KOPT-K1 (cell line): Measurements from ENCODE around the gene TOR4A.

Experiments used
- H3K27ac ChIP-seq: fragments of 200-600 bp; sonication (generic); 2 replicates; pipeline ENCODE4 v1.5.1; 2016; ENCODE audit warnings: antibody characterized with exemption, mild to moderate bottlenecking, low read depth, low read length; ENCODE audit not compliant: poor library complexity, severe bottlenecking
- H3K36me3 ChIP-seq: fragments of 200-600 bp; sonication (generic); 2 replicates; pipeline ENCODE4 v1.5.1; 2017; ENCODE audit warnings: antibody characterized with exemption, mild to moderate bottlenecking, low read length, moderate library complexity; ENCODE audit not compliant: insufficient read depth
- H3K9me3 ChIP-seq: fragments of 200-600 bp; sonication (generic); 2 replicates; pipeline ENCODE4 v1.5.1; 2017; ENCODE audit warnings: antibody characterized with exemption, low read length, mild to moderate bottlenecking; ENCODE audit not compliant: insufficient read depth, poor library complexity, severe bottlenecking

TOR4A gene

GRCh38 chr9:137309368-137310188, 32.1 kb downstream of the TOR4A start:
- H3K27ac ChIP-seq = no peak overlapping the region
- no peaks in the 10 kb centered on the region for H3K36me3 ChIP-seq
- H3K9me3 ChIP-seq = no peaks in the 10 kb centered on the region

GRCh38 chr9:137310189-137311052, 32.9 kb downstream of the TOR4A start:
- no peaks in the 10 kb centered on the region for H3K9me3 ChIP-seq
- no peak overlapping the region for H3K27ac ChIP-seq
- H3K36me3 ChIP-seq = no peaks in the 10 kb centered on the region

- no peak overlapping the region for H3K27ac ChIP-seq
- H3K36me3 ChIP-seq = no peaks in the 10 kb centered on the region
- H3K9me3 ChIP-seq = no peaks in the 10 kb centered on the region
Observed at GRCh38 chr9:137311171-137311985, 33.9 kb downstream of the TOR4A start.

- no peak overlapping the region for H3K27ac ChIP-seq
- H3K36me3 ChIP-seq = no peaks in the 10 kb centered on the region
- H3K9me3 ChIP-seq = no peaks in the 10 kb centered on the region
Observed at GRCh38 chr9:137311986-137312851, 34.7 kb downstream of the TOR4A start.

GRCh38 chr9:137312852-137313325, 35.4 kb downstream of the TOR4A start:
- H3K9me3 ChIP-seq = no peaks in the 10 kb centered on the region
- no peak overlapping the region for H3K27ac ChIP-seq

GRCh38 chr9:137313326-137313936, 35.9 kb downstream of the TOR4A start:
- no peak overlapping the region for H3K27ac ChIP-seq
- H3K9me3 ChIP-seq = no peaks in the 10 kb centered on the region
- H3K36me3 ChIP-seq = no peaks in the 10 kb centered on the region

More at GRCh38 chr9:137312852-137313325, 35.4 kb downstream of the TOR4A start:
- H3K36me3 ChIP-seq = no peaks in the 10 kb centered on the region

- H3K27ac ChIP-seq = no peak overlapping the region
- H3K9me3 ChIP-seq = no peaks in the 10 kb centered on the region
- H3K36me3 ChIP-seq = no peaks in the 10 kb centered on the region
Observed at GRCh38 chr9:137313956-137314560, 36.5 kb downstream of the TOR4A start.

- H3K9me3 ChIP-seq = no peaks in the 10 kb centered on the region
- H3K27ac ChIP-seq = no peak overlapping the region
- H3K36me3 ChIP-seq = no peaks in the 10 kb centered on the region
Observed at GRCh38 chr9:137314561-137315560, 37.3 kb downstream of the TOR4A start.

GRCh38 chr9:137315581-137316011, 38.1 kb downstream of the TOR4A start:
- Histone ChIP-seq H3K9me3 (no peaks in the 10 kb centered on the region), H3K36me3 (no peaks in the 10 kb centered on the region), H3K27ac (no peak overlapping the region)

- Histone ChIP-seq H3K27ac (no peak overlapping the region), H3K36me3 (no peaks in the 10 kb centered on the region), H3K9me3 (no peaks in the 10 kb centered on the region)
Observed at GRCh38 chr9:137316012-137316981, 38.8 kb downstream of the TOR4A start.

GRCh38 chr9:137317021-137317717, 39.6 kb downstream of the TOR4A start:
- Histone ChIP-seq H3K27ac (no peak overlapping the region), H3K9me3 (no peaks in the 10 kb centered on the region), H3K36me3 (no peaks in the 10 kb centered on the region)
